SK-N-SH (cell line): ENCODE measurements around the gene MPEG1. TPM values are rescaled to one million over a fixed set of nuclear protein-coding genes. Genes with fewer than 3 reads are reported as not detected.

ENCODE experiments used
- CTCF ChIA-PET: fragments of 300-600, 350-600 bp; formaldehyde crosslinking; extraction: SDS; loops from one replicate; lab custom pipeline; 2021; lab: Yijun Ruan, JAX
- POLR2A ChIA-PET: fragments of 350-600 bp; sonication (Branson Sonifier 250); formaldehyde crosslinking; extraction: SDS; loops from one replicate; lab custom pipeline; 2020; ENCODE audit warnings: antibody characterized with exemption, inconsistent platforms; lab: Yijun Ruan, JAX
- DNase-seq: peaks from one replicate; pipeline ENCODE4 v3.0.0; 2012
- H2AFZ ChIP-seq: fragments of 200-600 bp; sonication (generic); 2 replicates; pipeline ENCODE4 v1.8.1; 2016; ENCODE audit warnings: antibody characterized with exemption, mild to moderate bottlenecking, low read depth
- H3F3A ChIP-seq: fragments of 200-600 bp; sonication (generic); replicated peaks from 2 replicates; pipeline ENCODE3; 2016; ENCODE audit warnings: antibody characterized with exemption, mild to moderate bottlenecking; ENCODE audit not compliant: insufficient read depth
- H3K27ac ChIP-seq, 2 experiments: fragments of 200-500 bp in 1 of 2; fragments of 200-600 bp in 1 of 2; sonication (Bioruptor generic) in 1 of 2; sonication (generic), shearing (Covaris generic) in 1 of 2; 2 replicates each; pipeline versions ENCODE4 v1.5.1 to v1.6.1; 2014 to 2016; ENCODE audit warnings: low read depth in 2 of 2, inconsistent platforms in 1 of 2, low read length in 1 of 2, mild to moderate bottlenecking in 1 of 2, mixed read lengths in 1 of 2
- H3K27me3 ChIP-seq: fragments of 200-600 bp; sonication (generic), shearing (Covaris generic); 2 replicates; pipeline ENCODE4 v1.6.1; 2016; ENCODE audit warnings: mixed run types; ENCODE audit not compliant: insufficient read depth
- H3K36me3 ChIP-seq, 2 experiments: fragments of 200-500 bp in 1 of 2; fragments of 200-600 bp in 1 of 2; sonication (Bioruptor generic) in 1 of 2; sonication (generic) in 1 of 2; replicated peaks in 1 of 2; 2 replicates each; pipeline versions ENCODE3 to v1.5.1; 2014 to 2016; ENCODE audit warnings: low read length in 1 of 2, mild to moderate bottlenecking in 1 of 2; ENCODE audit not compliant: insufficient read depth in 2 of 2, control insufficient read depth in 1 of 2
- H3K4me1 ChIP-seq, 2 experiments: fragments of 200-500 bp in 1 of 2; fragments of 200-600 bp in 1 of 2; sonication (Bioruptor generic) in 1 of 2; sonication (generic), shearing (Covaris generic) in 1 of 2; 2 replicates each; pipeline versions ENCODE4 v1.5.1 to v1.6.1; 2014 to 2016; ENCODE audit warnings: low read depth in 1 of 2, low read length in 1 of 2, mixed run types in 1 of 2; ENCODE audit not compliant: insufficient read depth in 2 of 2, control insufficient read depth in 1 of 2
- H3K4me2 ChIP-seq: fragments of 200-600 bp; sonication (generic), shearing (Covaris generic); 2 replicates; pipeline ENCODE4 v1.6.1; 2017; ENCODE audit warnings: mixed run types
- H3K4me3 ChIP-seq, 2 experiments: fragments of 200-500 bp in 1 of 2; fragments of 200-600 bp in 1 of 2; sonication (Bioruptor generic) in 1 of 2; sonication (generic), shearing (Covaris generic) in 1 of 2; 2 replicates each; pipeline versions ENCODE4 v1.5.1 to v1.8.1; 2014 to 2016; ENCODE audit warnings: low read depth in 2 of 2, inconsistent platforms in 1 of 2, low read length in 1 of 2, mild to moderate bottlenecking in 1 of 2, mixed read lengths in 1 of 2, moderate library complexity in 1 of 2
- H3K79me2 ChIP-seq: fragments of 200-600 bp; sonication (generic); 2 replicates; pipeline ENCODE4 v1.8.1; 2017; ENCODE audit warnings: mild to moderate bottlenecking; ENCODE audit not compliant: insufficient read depth
- H3K9ac ChIP-seq: fragments of 200-600 bp; sonication (generic); 2 replicates; pipeline ENCODE4 v1.6.1; 2017; ENCODE audit warnings: mixed run types
- H3K9me2 ChIP-seq: fragments of 200-600 bp; sonication (generic); 2 replicates; pipeline ENCODE4 v1.6.1; 2017; ENCODE audit warnings: mixed run types
- H3K9me3 ChIP-seq: fragments of 200-600 bp; sonication (generic); 2 replicates; pipeline ENCODE4 v1.6.1; 2017; ENCODE audit warnings: mixed run types, mild to moderate bottlenecking, moderate library complexity
- H4K20me1 ChIP-seq: fragments of 200-600 bp; sonication (generic); 2 replicates; pipeline ENCODE4 v1.6.1; 2017; ENCODE audit warnings: mild to moderate bottlenecking, mixed run types; ENCODE audit not compliant: insufficient read depth
- CTCF ChIP-seq: fragments of 200-600 bp; sonication (generic); IDR thresholded peaks from 2 replicates; pipeline ENCODE4 v1.6.1; 2017; ENCODE audit warnings: antibody characterized with exemption, mild to moderate bottlenecking, moderate library complexity
- FOSL2 ChIP-seq: IDR thresholded peaks from 2 replicates; pipeline ENCODE4 v1.4.0; 2012; ENCODE audit warnings: low read depth, mild to moderate bottlenecking, moderate library complexity, borderline replicate concordance
- RAD21 ChIP-seq: IDR thresholded peaks from 2 replicates; pipeline ENCODE4 v1.6.1; 2012; ENCODE audit warnings: mild to moderate bottlenecking, low read length
- SMC3 ChIP-seq: IDR thresholded peaks from 2 replicates; pipeline ENCODE4 v1.6.1; 2012; ENCODE audit warnings: low read depth, low read length, improper control_type of control experiment
- TCF12 ChIP-seq: IDR thresholded peaks from 2 replicates; pipeline ENCODE4 v1.4.0; 2012
- TEAD4 ChIP-seq: IDR thresholded peaks from 2 replicates; pipeline ENCODE4 v1.4.0; 2012; ENCODE audit warnings: mild to moderate bottlenecking, borderline replicate concordance; ENCODE audit not compliant: insufficient read depth
- ZBTB33 ChIP-seq: IDR thresholded peaks from 2 replicates; pipeline ENCODE4 v1.4.0; 2012; ENCODE audit warnings: low read depth, borderline replicate concordance
- WGBS: methylation state at CpG from one replicate; pipeline ENCODE4 v1.1.6; 2017; ENCODE audit warnings: low lambda C conversion rate; 5-methylcytosine and 5-hydroxymethylcytosine counted together
- polyA plus RNA-seq, 3 experiments: library from polyadenylated mRNA; depleted of rRNA; stranded (reverse); fragments of >200 nt; gene quantifications; 2 replicates each; pipeline ENCODE4 v1.2.3, GENCODE V29; 2012
- TF ChIP-seq, protein P1 (sequence below): fragments of 150-350 bp; IDR thresholded peaks from 2 replicates; pipeline ENCODE4 v1.6.1; 2016; ENCODE audit warnings: mild to moderate bottlenecking, low read depth, low read length

The MPEG1 gene
- polyA plus RNA-seq, 1 of the 3 experiments (the other 2 are of a cell fraction): not detected

- TF ChIP-seq CTCF (peak; percentile 67), FOSL2 (no peak), SMC3 (peak; percentile 57), TEAD4 (no peak)
These were observed 4.7 kb downstream of the MPEG1 start (continued) for GRCh38 chr11:59207988-59208451.

- H3K9ac ChIP-seq: no peak overlapping the region
- H3K4me1 ChIP-seq: no peaks in the 10 kb centered on the region
- no peaks in the 10 kb centered on the region for H3K27me3 ChIP-seq
- no peaks in the 10 kb centered on the region for H3F3A ChIP-seq
- no peaks in the 10 kb centered on the region for H4K20me1 ChIP-seq
- 18% methylated on average over 3 of the region's 4 CpGs for WGBS
- no peaks in the 10 kb centered on the region for H3K9me3 ChIP-seq
- H3K79me2 ChIP-seq: no peaks in the 10 kb centered on the region
- no peak overlapping the region for H3K27ac ChIP-seq
- CTCF ChIA-PET: interaction anchor here (0.6 to 3.3 kb wide), 9 partner anchors 8 to 77 kb away, joined by 3 to 27 read pairs (median 4); partner anchors contain the start of gene DTX4
- POLR2A ChIA-PET: no interaction called here
- H3K9me2 ChIP-seq: no peaks in the 10 kb centered on the region
- H2AFZ ChIP-seq: 0 out of 2 replicates have a peak overlapping the region, but pooled peaks have one; percentile 56
- no peak overlapping the region for H3K4me2 ChIP-seq
- H3K36me3 ChIP-seq: no peaks in the 10 kb centered on the region
- TF ChIP-seq, protein P1, sequence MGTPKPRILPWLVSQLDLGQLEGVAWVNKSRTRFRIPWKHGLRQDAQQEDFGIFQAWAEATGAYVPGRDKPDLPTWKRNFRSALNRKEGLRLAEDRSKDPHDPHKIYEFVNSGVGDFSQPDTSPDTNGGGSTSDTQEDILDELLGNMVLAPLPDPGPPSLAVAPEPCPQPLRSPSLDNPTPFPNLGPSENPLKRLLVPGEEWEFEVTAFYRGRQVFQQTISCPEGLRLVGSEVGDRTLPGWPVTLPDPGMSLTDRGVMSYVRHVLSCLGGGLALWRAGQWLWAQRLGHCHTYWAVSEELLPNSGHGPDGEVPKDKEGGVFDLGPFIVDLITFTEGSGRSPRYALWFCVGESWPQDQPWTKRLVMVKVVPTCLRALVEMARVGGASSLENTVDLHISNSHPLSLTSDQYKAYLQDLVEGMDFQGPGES: no peak
- no peak for TF ChIP-seq TCF12
- TF ChIP-seq CTCF: peak; percentile 58
- peak; percentile 33 for TF ChIP-seq SMC3
- TF ChIP-seq ZBTB33: no peak
- TF ChIP-seq RAD21: peak; percentile 34
- peak; percentile 34 for DNase-seq
- no peak overlapping the region for H3K4me3 ChIP-seq
These were observed 6.1 kb downstream of the MPEG1 start for GRCh38 chr11:59206635-59207034.
